ENCODE results near the gene PTK7. TPM values are rescaled to one million over a fixed set of nuclear protein-coding genes. Genes with fewer than 3 reads are reported as not detected.

PTK7 gene
- total RNA-seq, 1 donor from 2014 or later: 81.0 TPM

DNA sequence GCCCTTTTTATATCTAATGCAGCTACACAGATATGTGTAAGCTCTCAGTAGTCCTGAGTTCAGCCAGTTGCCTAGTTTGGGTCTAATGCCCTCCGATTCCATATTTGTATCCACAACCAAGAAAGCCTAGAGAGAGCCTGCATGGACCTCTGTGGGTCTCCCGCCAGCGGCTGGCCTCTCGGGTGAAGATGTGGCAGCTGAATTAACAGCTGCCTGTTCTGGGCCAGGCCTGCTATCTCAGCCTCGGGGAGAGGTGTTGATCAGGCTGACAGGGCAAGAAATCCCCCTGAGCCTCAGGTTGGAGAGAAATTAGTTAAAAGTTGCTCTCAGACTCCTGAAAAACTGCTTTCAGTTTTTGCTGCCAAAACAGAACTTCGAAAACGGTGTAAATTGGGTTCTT, 19.8 kb downstream of the PTK7 start:
- Histone ChIP-seq H3K4me3 (peak overlapping the region; percentile 37), H3K4me1 (peaks cover 53% of the 10 kb centered on the region), H3K36me3 (no peaks in the 10 kb centered on the region), H3K27ac (peak overlapping the region; percentile 78), H3K9me3 (no peaks in the 10 kb centered on the region), H3K27me3 (ENCODE audit: low read depth) (no peaks in the 10 kb centered on the region)
- DNase-seq: no peak
- no peak for TF ChIP-seq CTCF (IDR thresholded peaks at IDR 0.05)
- intact Hi-C loops (cut with DNase I): no loop called here
- no peak for ATAC-seq

DNA sequence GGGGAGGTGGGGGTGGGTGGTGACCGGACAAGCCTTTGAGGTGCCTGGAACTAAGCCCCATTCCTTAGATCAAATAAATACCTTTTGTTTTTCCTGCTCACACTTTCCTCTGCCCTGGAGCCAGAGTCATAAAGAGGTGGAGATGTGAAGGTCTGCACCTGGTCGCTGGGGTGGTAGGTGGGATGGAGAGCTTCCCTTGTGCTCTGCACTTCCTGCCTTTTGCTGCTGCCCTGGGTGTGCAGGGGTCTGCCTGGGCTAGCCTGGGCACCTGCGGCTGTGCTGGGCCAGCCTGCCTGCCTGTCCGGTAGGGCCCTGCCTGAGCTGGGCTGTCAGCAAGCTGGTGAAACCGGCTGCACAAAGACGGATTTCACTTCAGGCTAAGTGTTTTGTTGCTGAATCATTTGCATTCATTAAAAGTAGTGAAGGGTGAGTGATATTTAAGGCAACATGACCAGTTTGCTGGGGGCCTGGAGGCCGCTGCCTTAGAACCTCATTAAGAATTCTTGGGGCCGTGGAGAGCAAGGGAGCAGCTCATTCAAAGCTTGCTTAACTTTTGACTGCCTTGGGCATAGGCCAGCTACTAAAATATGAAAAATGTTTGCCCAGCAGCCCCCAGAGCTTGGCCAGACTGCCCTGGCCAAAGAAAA, 20.5 kb downstream of the PTK7 start:
- H3K4me3 ChIP-seq: peak overlapping the region; percentile 37
- H3K4me1 ChIP-seq: peaks cover 47% of the 10 kb centered on the region
- H3K36me3 ChIP-seq: no peaks in the 10 kb centered on the region
- intact Hi-C loops (cut with DNase I): no loop called here
- H3K27me3 ChIP-seq (ENCODE audit: low read depth): no peaks in the 10 kb centered on the region
- TF ChIP-seq CTCF (IDR thresholded peaks at IDR 0.05): no peak
- H3K27ac ChIP-seq: peak overlapping the region; percentile 78
- ATAC-seq: peak; percentile 89 to 90
- no peaks in the 10 kb centered on the region for H3K9me3 ChIP-seq
- peak; percentile 69 for DNase-seq

DNA sequence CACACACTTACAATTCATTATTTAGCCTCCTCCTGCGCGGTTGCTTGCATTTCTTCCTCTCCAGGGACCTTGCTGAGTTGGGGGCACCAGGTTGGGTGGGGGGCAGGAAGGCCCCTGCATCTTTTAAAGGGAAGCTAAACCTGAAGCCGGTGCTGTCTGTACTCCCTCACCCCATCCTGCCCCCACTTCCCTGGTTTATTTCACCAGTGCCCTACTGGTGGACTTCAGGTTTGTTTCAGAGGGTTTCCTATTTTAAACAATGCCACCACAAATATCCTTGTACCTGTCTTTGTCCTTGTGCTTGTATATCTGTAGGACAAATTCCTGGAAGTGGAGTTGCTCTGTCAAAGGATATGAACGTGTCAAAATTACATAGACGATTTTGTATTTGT, 21.0 kb downstream of the PTK7 start:
- ATAC-seq (peak; percentile 3 to 6), DNase-seq (no peak)
- intact Hi-C loops (cut with DNase I): no loop called here
- Histone ChIP-seq H3K4me3 (peak overlapping the region; percentile 37), H3K36me3 (no peaks in the 10 kb centered on the region), H3K9me3 (no peaks in the 10 kb centered on the region), H3K4me1 (peaks cover 43% of the 10 kb centered on the region), H3K27me3 (ENCODE audit: low read depth) (no peaks in the 10 kb centered on the region), H3K27ac (peak overlapping the region; percentile 78)
- TF ChIP-seq CTCF (IDR thresholded peaks at IDR 0.05): no peak

- intact Hi-C loops (cut with DNase I): no loop called here
- ATAC-seq: no peak
- H3K4me1 ChIP-seq: peaks cover 43% of the 10 kb centered on the region
Observed at GRCh38 chr6:43097502-43097901, 21.4 kb downstream of the PTK7 start.

DNA sequence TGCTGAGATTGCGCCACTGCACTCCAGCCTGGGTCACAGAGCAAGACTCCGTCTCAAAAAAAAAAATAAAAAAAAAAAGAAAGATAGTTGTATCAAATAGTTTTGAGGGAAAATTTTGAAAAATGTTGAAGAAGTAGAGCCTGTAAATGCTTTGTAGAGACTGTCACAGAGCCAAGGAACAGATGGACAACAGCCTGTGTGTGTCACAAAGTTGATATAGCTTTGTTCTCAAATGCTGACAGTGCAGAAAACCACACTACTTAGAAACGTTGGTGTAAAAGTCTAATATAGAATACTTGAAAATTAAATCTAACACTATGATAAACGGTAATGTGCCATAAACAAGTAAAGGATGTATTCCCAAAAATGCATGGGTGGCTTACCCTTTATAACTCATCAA, 25.4 kb downstream of the PTK7 start:
- no peak overlapping the region for H3K4me3 ChIP-seq
- H3K27ac ChIP-seq: no peak overlapping the region
- H3K9me3 ChIP-seq: no peaks in the 10 kb centered on the region
- DNase-seq (no peak), ATAC-seq (no peak)
- no peaks in the 10 kb centered on the region for H3K36me3 ChIP-seq
- intact Hi-C loops (cut with DNase I): no loop called here
- no peaks in the 10 kb centered on the region for H3K27me3 ChIP-seq (ENCODE audit: low read depth)
- no peak for TF ChIP-seq CTCF (IDR thresholded peaks at IDR 0.05)
- peaks cover 9% of the 10 kb centered on the region for H3K4me1 ChIP-seq

More at GRCh38 chr6:43097502-43097901, 21.4 kb downstream of the PTK7 start:
- DNase-seq: no peak
- Histone ChIP-seq H3K9me3 (no peaks in the 10 kb centered on the region), H3K36me3 (no peaks in the 10 kb centered on the region), H3K27me3 (ENCODE audit: low read depth) (no peaks in the 10 kb centered on the region), H3K27ac (peak overlapping the region; percentile 78), H3K4me3 (no peak overlapping the region)
- no peak for TF ChIP-seq CTCF (IDR thresholded peaks at IDR 0.05)

Measured in lower lobe of right lung (tissue), 2 donors.